Lower leg skin (tissue), 4 donors: ENCODE results near the gene SH2D7. TPM values are rescaled to one million over a fixed set of nuclear protein-coding genes. Genes with fewer than 3 reads are reported as not detected.

Source experiments
- DNase-seq, 2 donors: peaks; one replicate each; pipeline ENCODE4 v3.0.0-alpha.2; 2019; ENCODE audit warnings: low spot score in 2 of 2
- H3K4me3 ChIP-seq: fragments of 200-600 bp; sonication (generic); 2 replicates; pipeline ENCODE4 v1.5.1; 2017; ENCODE audit warnings: mild to moderate bottlenecking, low read depth; ENCODE audit not compliant: poor library complexity, severe bottlenecking
- POLR2A ChIP-seq, 2 donors: fragments of 450-650 bp; IDR thresholded peaks; one replicate each; pipeline ENCODE4 v1.6.1; 2016 to 2017; ENCODE audit warnings: antibody characterized with exemption in 2 of 2, mild to moderate bottlenecking in 1 of 2, moderate library complexity in 1 of 2
- WGBS, 2 donors: methylation state at CpG; one replicate each; pipeline ENCODE4 v1.1.5; 2018; 5-methylcytosine and 5-hydroxymethylcytosine counted together
- intact Hi-C: fragments of 100-400 bp; cut with DNase I; formaldehyde crosslinking; loops from one replicate; pipeline ENCODE4 v1.15.0; 2023; ENCODE audit warnings: low total_unique reads
- total RNA-seq, 4 donors: library from RNA; depleted of rRNA; stranded (reverse); fragments of >200 nt; gene quantifications; one replicate each; pipeline ENCODE4 v1.1.0, GENCODE V29; 2016
- TF ChIP-seq, protein P1 (sequence below), 3 donors: fragments of 450-650 bp; IDR thresholded peaks; one replicate each; pipeline ENCODE4 v1.5.1; 2016; ENCODE audit warnings: antibody characterized with exemption in 3 of 3, mild to moderate bottlenecking in 3 of 3, moderate library complexity in 2 of 3

SH2D7 gene
- total RNA-seq = not detected

DNA sequence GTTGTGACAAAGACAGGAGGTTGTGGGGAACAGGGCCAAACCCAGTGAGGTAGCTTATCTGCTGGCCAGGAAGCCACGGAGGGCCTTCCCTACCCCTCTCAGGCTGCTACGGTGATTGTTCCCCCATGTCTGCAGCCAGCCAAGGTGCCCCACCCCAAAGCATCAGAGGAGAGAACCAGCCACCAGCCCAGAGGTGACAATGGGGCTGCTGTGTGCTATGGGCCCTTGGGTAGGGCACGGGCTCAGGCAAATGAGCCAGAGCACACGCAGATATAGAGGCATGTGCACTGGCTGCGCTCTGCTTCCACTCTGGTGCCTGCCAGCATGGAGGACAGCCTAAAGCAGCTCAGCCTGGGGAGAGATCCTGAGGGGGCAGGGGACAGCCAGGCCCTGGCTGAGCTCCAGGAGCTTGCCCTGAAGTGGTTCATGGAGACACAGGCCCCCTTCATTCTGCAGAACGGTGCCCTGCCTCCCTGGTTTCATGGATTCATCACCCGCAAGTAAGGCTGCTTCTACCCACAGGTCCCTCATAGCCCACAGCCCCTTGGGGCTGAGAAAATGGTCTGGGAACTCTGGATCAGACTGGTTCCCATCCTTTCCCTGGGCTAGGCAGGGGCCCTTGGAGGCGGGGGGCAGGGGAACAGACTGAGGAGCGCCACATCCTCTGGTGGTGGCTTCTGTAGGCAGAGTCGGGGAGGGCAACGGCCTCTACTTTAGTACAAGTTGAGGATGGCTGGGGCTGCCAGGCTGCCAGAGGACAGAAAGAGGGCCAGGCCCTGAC is at the start of gene SH2D7:
Gene SH2D7 (plus strand): TSS at position 301 of the 781 bp plus-strand sequence. CDS start 24 bp downstream, at position 325.
- peak in 1 of 2 donors; percentile 83 for DNase-seq
- H3K4me3 ChIP-seq = no peak within 1 kb of the TSS
- intact Hi-C loops = no loop called here
- TF ChIP-seq POLR2A (IDR thresholded peaks at IDR 0.05) = no peak
- TF ChIP-seq, protein P1, sequence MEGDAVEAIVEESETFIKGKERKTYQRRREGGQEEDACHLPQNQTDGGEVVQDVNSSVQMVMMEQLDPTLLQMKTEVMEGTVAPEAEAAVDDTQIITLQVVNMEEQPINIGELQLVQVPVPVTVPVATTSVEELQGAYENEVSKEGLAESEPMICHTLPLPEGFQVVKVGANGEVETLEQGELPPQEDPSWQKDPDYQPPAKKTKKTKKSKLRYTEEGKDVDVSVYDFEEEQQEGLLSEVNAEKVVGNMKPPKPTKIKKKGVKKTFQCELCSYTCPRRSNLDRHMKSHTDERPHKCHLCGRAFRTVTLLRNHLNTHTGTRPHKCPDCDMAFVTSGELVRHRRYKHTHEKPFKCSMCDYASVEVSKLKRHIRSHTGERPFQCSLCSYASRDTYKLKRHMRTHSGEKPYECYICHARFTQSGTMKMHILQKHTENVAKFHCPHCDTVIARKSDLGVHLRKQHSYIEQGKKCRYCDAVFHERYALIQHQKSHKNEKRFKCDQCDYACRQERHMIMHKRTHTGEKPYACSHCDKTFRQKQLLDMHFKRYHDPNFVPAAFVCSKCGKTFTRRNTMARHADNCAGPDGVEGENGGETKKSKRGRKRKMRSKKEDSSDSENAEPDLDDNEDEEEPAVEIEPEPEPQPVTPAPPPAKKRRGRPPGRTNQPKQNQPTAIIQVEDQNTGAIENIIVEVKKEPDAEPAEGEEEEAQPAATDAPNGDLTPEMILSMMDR (IDR thresholded peaks at IDR 0.05) = no peak
- 73 to 78% methylated on average over 10 to 11 of the region's 11 CpGs for WGBS, 2 donors

DNA sequence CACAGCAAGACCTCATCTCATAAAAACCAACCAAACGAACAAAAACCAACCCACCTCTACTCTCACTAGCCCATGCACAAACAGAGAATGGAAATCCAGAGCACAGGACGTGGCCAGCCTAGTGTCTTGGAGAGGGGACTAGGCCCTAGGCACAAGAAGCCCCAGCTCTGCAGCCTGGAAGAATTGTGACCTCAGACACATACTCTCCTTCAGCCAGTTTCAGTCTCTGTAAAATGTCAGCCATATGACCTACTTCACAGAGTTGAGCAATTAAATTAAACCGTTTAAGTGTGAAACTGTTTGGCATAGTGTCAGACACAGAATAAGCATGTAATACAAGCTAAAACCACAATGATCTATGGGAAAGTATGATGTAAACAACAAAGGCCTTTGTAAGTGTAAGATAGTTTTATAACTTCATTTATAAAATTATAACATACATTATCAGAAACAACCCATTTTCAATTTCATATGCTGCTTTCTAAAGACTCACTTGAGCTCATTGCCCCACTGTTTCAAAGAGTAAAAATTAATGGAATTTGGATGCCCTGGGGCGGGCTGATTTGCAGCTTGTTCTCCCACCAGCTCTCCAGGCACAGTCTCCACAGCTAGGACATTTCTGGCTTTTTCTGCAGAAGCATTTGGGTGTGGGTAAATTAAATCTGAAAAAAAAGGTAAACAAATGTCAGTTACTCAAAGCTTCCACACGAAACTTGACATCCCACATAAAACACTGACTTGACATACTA is 47.8 kb upstream of the SH2D7 start:
- WGBS, 2 donors = 65 to 66% methylated on average over 5 of the region's 5 CpGs
- TF ChIP-seq, protein P1 (IDR thresholded peaks at IDR 0.05) = no peak
- no peak for TF ChIP-seq POLR2A (IDR thresholded peaks at IDR 0.05)
- DNase-seq = no peak
- intact Hi-C loops = no loop called here
- no peak overlapping the region for H3K4me3 ChIP-seq

DNA sequence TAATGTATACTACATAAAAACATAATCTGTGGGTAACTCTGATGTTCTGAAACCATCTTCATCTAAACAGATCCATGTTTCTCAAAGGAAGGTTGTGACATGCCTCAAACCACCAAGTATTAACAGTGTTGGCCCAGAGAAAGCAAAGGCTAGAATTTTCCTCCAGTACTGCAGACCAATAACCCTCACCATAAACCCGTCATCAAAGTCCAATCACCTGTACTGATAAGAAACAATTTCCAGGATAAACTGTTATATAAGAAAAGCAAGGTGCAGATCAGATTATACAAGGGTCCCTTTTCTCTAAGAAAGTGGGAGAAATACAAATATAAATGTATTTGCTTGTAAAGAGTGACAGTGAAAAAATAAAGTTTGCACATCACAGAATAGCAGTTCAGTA is 47.2 kb upstream of the SH2D7 start:
- H3K4me3 ChIP-seq = no peak overlapping the region
- no peak for DNase-seq
- intact Hi-C loops = no loop called here
- TF ChIP-seq, protein P1 (IDR thresholded peaks at IDR 0.05) = no peak
- no peak for TF ChIP-seq POLR2A (IDR thresholded peaks at IDR 0.05)
- 77 to 89% methylated on average over 1 of the region's 1 CpG for WGBS, 2 donors

DNA sequence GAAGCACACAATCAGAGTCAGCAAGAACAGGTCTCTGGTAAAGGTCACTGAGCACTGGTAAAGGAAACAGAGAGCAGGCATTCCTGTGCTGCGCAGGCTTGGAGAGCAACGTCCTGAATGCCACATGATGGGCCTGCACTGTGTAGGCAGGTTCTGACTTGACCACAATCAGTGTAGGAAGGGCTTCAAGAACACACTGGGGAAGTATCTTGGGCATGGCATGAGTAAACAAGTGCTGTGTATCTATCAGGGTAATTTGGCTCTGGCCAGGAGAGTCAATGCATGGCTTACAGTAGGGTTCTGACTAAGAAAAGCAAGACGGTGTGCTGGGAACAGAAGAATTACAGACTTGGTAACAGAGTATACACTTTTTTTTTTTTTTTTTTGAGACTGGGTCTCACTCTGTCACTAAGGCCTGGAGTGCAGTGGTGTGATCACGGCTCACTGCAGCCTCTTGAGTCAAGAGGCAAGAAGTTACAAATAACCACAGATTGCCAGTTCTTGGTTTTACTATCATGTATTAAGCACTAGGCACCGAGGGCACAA is 45.5 kb upstream of the SH2D7 start:
- TF ChIP-seq POLR2A (IDR thresholded peaks at IDR 0.05) = no peak
- TF ChIP-seq, protein P1 (IDR thresholded peaks at IDR 0.05) = no peak
- intact Hi-C loops = no loop called here
- no peak overlapping the region for H3K4me3 ChIP-seq
- DNase-seq = no peak
- 55 to 75% methylated on average over 5 of the region's 5 CpGs for whole genome bisulfite sequencing, 2 donors

DNA sequence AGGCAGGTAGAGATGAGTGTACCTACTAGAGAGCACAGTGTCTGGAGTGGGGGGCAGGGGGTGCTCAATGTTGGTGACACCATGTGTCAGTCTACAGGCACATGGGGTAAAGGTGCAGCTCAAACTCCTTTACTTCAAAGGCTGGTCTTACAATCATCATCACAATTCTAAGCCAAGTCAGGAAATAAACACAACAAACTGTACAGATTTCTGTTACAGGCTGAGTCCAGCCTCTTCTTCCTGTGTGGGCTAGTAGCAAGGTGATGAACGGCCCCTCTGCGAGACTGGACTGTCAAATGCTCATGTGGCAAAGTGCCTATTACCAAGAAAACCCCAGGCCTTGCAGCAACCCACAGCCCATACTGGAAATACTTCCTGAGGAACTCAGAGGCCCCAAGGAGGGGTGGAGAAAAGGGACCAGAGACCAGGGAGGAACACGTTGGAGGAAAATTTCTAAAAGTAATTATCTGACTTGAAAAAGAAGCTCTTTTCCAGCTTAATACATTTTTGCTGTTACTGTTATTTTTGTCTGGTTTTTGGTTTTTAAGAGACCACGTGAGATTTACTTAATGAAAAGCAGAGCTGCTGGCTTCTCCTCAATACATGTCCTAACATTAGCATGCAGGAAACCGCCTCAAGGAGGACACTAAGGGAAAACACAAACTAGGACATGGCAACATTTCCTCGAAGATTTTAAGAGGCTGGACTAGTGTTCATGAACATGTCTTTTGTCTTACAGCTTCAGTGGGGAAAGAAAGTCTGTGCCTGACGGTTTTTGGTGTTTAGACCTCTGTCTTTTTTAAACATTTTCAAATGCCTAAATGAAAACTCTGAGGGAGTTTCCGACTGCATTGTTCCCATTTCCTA is 44.4 kb upstream of the SH2D7 start:
- TF ChIP-seq, protein P1 (IDR thresholded peaks at IDR 0.05) = no peak
- TF ChIP-seq POLR2A (IDR thresholded peaks at IDR 0.05) = no peak
- intact Hi-C loops = no loop called here
- no peak overlapping the region for H3K4me3 ChIP-seq
- DNase-seq = peak in 1 of 2 donors; percentile 74
- 22 to 27% methylated on average over 8 of the region's 8 CpGs for WGBS, 2 donors
